ENCODE data around the gene RPL31. TPM values are rescaled to one million over a fixed set of nuclear protein-coding genes. Genes with fewer than 3 reads are reported as not detected.

RPL31 gene
- total RNA-seq, 2 donors from 2014 or later = 511 to 520 TPM

GRCh38 chr2:101036562-101036961, 34.5 kb downstream of the RPL31 start:
- H3K36me3 ChIP-seq = peaks cover 39% of the 10 kb centered on the region
- DNase-seq (ENCODE audit: low spot score) (no peak), ATAC-seq (ENCODE audit: insufficient number of reproducible peaks, low FRiP score, low read depth) (no peak)
- no peaks in the 10 kb centered on the region for H3K9me3 ChIP-seq
- H3K27me3 ChIP-seq (replicated peaks; ENCODE audit: insufficient read depth) = no peaks in the 10 kb centered on the region
- H3K27ac ChIP-seq = no peak overlapping the region
- H3K4me3 ChIP-seq = no peak overlapping the region
- TF ChIP-seq, protein P1, sequence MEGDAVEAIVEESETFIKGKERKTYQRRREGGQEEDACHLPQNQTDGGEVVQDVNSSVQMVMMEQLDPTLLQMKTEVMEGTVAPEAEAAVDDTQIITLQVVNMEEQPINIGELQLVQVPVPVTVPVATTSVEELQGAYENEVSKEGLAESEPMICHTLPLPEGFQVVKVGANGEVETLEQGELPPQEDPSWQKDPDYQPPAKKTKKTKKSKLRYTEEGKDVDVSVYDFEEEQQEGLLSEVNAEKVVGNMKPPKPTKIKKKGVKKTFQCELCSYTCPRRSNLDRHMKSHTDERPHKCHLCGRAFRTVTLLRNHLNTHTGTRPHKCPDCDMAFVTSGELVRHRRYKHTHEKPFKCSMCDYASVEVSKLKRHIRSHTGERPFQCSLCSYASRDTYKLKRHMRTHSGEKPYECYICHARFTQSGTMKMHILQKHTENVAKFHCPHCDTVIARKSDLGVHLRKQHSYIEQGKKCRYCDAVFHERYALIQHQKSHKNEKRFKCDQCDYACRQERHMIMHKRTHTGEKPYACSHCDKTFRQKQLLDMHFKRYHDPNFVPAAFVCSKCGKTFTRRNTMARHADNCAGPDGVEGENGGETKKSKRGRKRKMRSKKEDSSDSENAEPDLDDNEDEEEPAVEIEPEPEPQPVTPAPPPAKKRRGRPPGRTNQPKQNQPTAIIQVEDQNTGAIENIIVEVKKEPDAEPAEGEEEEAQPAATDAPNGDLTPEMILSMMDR (IDR thresholded peaks at IDR 0.05) = peak; percentile 60
- H3K4me1 ChIP-seq (ENCODE audit: control insufficient read depth in 1 of 2, low read depth in 2 of 2) = no peaks in the 10 kb centered on the region

GRCh38 chr2:101037161-101037755, 35.2 kb downstream of the RPL31 start:
- H3K4me3 ChIP-seq = no peak overlapping the region
- H3K27me3 ChIP-seq (replicated peaks; ENCODE audit: insufficient read depth) = no peaks in the 10 kb centered on the region
- H3K4me1 ChIP-seq (ENCODE audit: control insufficient read depth in 1 of 2, low read depth in 2 of 2) = no peaks in the 10 kb centered on the region
- H3K27ac ChIP-seq = no peak overlapping the region
- TF ChIP-seq, protein P1 (IDR thresholded peaks at IDR 0.05) = no peak
- H3K36me3 ChIP-seq = peaks cover 39% of the 10 kb centered on the region
- no peak for ATAC-seq (ENCODE audit: insufficient number of reproducible peaks, low FRiP score, low read depth)
- DNase-seq (ENCODE audit: low spot score) = no peak
- no peaks in the 10 kb centered on the region for H3K9me3 ChIP-seq

DNA sequence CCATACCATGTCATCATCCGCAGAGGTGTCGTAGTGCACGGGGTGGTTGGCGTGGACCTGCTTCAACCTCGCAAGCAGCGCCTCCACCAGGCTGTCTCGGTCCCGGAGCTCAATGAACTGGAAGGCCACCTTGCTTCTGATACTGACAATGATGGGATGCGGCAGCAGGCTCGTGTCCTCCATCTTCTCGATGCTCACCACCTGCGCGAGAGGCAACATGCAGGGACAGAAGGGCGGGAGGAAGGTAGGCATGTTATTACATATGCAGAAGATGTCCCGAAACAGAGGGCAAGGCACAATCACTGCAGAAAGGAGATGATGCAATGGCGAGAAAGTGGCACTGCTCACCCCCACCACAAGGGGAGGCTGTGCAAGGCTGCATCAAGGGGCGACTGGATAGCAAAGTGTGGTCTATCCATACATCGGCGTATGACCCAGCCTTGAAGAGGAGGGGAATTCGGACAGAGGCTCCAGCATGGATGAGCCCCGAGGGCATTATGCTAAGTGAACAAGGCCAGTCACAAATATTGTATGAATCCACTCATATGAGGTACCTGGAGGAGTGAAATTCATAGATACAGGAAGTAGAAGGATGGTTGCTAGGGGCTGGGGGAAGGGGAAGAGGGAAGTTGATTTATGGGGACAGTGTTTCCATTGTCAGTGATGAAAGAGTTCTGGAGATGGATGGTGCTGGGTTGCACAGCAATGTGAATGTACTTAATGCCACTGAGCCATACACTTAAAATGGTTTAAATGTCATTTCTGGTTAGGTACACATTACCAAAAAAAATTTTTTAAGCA, 36.6 kb downstream of the RPL31 start:
- H3K4me3 ChIP-seq = no peak overlapping the region
- DNase-seq (ENCODE audit: low spot score) (no peak), ATAC-seq (ENCODE audit: insufficient number of reproducible peaks, low FRiP score, low read depth) (no peak)
- TF ChIP-seq, protein P1 (IDR thresholded peaks at IDR 0.05) = peak; percentile 44
- H3K27ac ChIP-seq = no peak overlapping the region
- no peaks in the 10 kb centered on the region for H3K9me3 ChIP-seq
- peaks cover 32% of the 10 kb centered on the region for H3K36me3 ChIP-seq
- no peaks in the 10 kb centered on the region for H3K27me3 ChIP-seq (replicated peaks; ENCODE audit: insufficient read depth)
- H3K4me1 ChIP-seq (ENCODE audit: control insufficient read depth in 1 of 2, low read depth in 2 of 2) = no peaks in the 10 kb centered on the region

DNA sequence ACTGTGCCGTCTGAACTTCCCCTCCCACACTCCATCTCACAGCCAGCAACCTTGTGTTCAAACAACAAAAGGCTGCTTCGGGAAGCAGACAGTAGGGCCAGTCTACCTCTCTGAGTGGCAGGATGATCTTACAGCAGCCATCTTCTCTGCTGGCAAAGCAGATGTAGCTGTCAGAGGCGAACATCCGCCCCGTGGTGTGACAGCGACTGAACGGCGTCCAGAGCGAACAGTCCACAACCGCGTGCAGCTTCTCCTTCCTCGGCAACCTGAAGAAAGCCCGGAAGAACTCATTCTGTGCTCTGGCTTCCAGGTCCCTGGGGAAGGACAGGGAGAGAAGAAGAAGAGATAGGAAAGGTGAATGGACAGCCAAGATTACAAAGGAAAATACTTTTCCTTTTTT, 38.0 kb downstream of the RPL31 start:
- ATAC-seq (ENCODE audit: insufficient number of reproducible peaks, low FRiP score, low read depth) (no peak), DNase-seq (ENCODE audit: low spot score) (no peak)
- H3K9me3 ChIP-seq = no peaks in the 10 kb centered on the region
- H3K4me1 ChIP-seq (ENCODE audit: control insufficient read depth in 1 of 2, low read depth in 2 of 2) = no peaks in the 10 kb centered on the region
- H3K4me3 ChIP-seq = no peak overlapping the region
- TF ChIP-seq, protein P1 (IDR thresholded peaks at IDR 0.05) = no peak
- H3K27me3 ChIP-seq (replicated peaks; ENCODE audit: insufficient read depth) = no peaks in the 10 kb centered on the region
- H3K36me3 ChIP-seq = peaks cover 27% of the 10 kb centered on the region
- H3K27ac ChIP-seq = no peak overlapping the region

DNA sequence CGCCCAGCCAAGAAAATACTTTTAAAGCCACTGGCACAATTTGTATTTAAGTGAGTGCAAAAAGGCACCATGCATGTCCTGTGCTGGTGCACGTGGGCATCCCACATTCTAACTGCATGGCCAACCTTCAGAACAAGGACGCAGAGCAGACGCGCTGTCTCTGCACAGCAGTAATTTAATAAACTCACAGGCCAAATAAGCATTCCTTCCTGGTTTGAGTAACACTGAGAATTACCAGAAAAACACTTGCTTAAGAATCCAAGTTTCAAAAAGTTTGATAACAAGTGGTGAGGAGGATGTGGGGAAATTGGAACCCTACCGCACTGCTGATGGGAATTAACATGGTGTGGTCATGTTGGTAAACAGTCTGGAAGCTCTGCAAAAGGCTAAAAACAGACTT, 38.7 kb downstream of the RPL31 start:
- DNase-seq (ENCODE audit: low spot score) = no peak
- no peak for ATAC-seq (ENCODE audit: insufficient number of reproducible peaks, low FRiP score, low read depth)
- Histone ChIP-seq H3K27me3 (replicated peaks; ENCODE audit: insufficient read depth) (no peaks in the 10 kb centered on the region), H3K4me1 (ENCODE audit: control insufficient read depth in 1 of 2, low read depth in 2 of 2) (no peaks in the 10 kb centered on the region), H3K36me3 (peaks cover 21% of the 10 kb centered on the region), H3K27ac (no peak overlapping the region), H3K4me3 (no peak overlapping the region), H3K9me3 (no peaks in the 10 kb centered on the region)
- TF ChIP-seq, protein P1 (IDR thresholded peaks at IDR 0.05) = no peak
